Measurements from ENCODE around the gene DEUP1.

DNA sequence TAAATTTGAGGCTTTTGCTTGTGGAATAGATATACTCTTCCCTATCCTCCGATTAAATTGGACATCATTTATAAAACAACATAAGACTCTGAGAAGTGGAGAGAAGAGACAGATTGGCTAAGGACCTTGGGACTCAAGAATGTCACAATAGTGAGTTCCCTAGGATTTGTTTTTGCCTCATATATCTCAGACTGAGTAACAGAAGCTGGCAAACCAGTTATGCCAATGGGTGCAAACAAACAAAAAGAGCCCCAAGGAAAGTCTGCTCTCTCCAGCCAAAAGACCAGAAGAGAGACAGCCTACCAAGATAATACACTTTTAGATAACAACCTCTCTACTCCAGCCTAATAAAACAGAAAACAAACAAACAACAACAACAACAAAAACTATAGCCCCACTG lies 28.9 kb downstream of the DEUP1 start:
- TF ChIP-seq FOXM1 (IDR thresholded peaks at IDR 0.05; ENCODE audit: low read depth) (no peak), CTCF (IDR thresholded peaks at IDR 0.05) (no peak), YY1 (IDR thresholded peaks at IDR 0.05; ENCODE audit: low read depth) (no peak), SMC3 (IDR thresholded peaks at IDR 0.05; ENCODE audit: low read depth, low read length) (no peak), CHD2 (IDR thresholded peaks at IDR 0.05; ENCODE audit: low read length, partially characterized antibody) (no peak), ZBTB33 (IDR thresholded peaks at IDR 0.05; ENCODE audit: borderline replicate concordance, low read depth) (no peak), SIN3A (IDR thresholded peaks at IDR 0.05; ENCODE audit: borderline replicate concordance, low read depth, low read length) (no peak)
